Stimulated activated CD4-positive, alpha-beta T cell treated with anti-CD3 and anti-CD28 coated beads, Interleukin-1b, Interleukin-23, amount 100 ng/mL, for 24 hours (primary cell): ENCODE measurements around the gene NXPH4.

Source experiments
- DNase-seq, 4 experiments: peaks; one replicate each; pipeline ENCODE4 v3.0.0-alpha.2; 2020; ENCODE audit warnings: low read depth in 4 of 4, low spot score in 1 of 4

Gene NXPH4

DNA sequence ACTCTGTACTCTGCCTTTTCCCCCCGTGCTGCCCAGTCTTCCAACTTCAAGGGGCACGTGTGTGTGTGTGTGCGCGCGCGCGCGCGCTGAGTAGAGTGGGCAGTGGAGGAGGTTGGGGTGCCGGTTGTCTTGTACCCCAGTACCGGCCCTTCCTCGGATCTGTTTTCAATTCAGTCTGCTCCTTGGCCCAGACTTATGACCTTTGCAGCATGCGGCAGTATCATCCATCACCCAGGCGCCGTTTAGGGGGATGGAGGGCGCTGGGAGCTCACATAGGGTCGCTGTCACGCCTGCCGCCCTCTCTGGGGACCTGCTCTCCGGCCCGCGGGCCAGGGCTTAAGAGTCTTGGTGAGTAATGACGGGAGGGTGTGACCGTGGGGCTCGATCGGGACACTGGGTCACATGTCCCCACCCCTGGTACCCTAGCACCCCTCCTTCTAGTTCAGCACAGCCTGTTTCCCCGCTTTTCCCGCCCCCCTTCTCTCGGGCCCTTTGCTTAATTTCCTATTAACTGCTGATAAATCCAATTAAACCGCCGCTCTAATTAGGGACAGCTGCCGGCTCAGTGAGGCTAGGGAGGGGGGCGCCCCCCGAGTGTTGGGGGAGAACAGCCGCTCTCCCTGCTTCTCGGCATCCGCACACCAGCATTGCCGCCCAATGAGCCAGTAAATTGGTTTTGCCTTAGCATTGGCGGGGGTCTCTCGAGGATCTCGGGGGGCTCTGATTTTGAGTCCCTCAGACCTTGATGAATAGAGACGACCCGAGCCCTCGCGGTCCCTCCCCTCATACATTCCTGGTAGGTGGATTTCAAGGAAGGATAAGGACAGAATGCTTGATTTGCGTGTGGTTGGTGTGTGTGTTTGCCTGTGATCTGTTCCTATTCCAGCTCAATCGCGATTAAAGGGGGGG is 25.1 kb downstream of the NXPH4 start:
- no peak for DNase-seq

DNA sequence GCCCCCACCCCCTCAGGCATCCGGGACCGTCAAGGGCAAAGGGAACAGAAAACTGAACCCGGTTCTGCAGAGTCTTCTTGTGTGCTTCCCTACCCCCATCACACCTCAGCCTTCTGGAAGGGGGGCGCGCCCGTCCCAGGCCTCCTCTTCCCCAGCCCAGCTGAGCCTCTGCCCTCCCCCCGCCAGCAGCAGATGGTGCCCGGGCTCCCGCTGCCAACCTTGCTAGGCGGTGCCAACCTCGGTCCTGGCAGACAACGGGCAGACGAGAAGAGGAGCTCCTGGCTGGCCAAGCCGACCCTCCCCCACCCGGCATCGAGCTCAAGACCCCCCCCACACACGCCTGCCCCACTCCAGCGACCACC is 25.7 kb downstream of the NXPH4 start:
- no peak for DNase-seq

DNA sequence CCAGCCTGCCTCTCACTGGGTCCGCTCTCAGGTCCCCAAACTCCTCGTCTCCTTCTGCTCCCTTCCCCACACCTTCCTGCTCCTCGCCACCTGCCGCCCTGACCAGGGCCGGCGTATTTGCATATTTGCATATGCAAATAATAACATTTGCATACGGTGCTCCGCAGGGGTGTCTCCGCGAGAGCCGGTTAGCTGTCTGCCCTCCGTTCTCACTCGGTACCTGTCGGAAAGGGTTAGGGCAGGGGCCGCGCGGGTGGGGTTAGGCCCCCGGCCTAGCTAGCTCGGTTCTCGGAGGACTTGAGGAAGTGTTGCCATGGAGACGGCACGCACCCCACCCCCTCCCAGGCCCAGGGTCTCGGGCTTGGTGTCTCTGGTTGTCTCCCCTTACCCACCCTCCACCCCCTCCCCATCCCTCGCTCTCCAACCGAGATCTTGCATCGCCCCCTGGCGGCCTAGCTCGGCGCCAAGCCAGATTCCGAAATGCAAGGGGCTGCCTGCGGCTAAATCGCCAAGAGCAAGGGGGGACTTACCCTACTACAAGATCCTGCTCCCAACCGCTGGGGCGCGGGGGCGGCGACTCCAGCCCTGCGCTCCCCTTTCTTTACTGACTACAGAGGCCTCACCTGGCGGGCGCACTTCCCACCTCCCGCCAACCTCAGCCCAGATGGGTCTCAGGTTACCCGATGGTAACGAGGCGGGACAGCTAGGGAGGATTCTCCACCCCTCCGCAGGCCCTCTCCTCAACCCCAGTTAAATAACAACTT is 26.3 kb downstream of the NXPH4 start:
- peak in 1 of 4 experiments; percentile 52 for DNase-seq

DNA sequence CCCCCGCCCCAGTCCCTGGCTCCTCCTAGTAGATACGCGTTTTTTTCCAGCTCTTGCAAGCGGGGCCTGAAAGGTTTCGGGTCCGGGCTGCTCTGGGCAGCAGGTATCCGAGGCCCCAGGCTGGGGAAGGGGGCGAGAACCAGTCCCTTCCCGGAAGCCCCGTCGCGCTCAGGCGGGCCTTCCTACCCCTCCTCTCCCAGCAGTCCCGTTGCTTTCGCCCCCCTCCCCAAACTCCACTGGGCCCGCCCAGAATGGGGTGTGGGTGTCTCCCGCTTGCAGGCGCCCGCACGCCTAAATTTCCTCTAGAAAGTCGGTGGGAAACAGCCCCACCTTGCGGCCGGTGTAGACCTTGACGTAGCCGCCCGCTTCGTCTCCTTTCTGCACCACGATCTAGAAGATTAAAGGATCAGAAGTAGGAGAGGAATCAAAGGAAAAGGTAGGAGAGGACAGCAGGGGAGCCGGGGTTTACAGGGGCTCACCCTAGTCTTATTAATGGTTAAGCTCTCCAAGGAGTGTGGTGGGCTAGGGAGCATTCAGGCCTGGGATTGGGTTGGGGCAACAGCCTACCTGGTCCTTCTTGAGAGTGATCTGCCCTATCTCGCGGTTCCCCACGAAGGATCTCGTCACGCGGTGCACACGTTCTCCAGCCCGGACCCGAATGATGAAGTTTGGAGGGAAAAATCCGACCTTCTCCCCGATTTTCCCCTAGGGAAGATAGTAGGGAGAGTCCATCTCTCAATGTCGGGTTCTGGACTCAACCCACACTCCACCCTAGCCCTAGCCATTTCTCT is 27.1 kb downstream of the NXPH4 start:
- peak; percentile 66 to 76 (median 74) for DNase-seq

DNA sequence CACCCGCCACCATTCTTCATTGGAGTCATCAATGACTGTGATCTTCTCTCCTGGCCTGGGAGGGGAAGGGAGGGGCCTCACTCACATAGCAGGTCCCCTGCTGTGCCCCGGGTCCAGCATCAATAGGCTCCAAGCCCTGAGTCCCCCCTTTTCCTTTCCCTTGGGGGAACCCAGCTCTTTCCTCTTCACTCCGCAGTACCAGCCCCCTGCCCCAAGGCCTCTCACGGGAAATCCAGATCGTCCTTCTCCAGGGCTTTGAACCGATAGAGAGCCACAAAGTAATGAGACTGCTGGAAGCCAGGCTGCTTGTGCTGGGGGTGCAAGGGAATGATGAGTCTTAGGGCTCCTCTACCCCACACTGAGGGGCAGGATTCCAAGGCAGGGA is 27.7 kb downstream of the NXPH4 start:
- DNase-seq: no peak

DNA sequence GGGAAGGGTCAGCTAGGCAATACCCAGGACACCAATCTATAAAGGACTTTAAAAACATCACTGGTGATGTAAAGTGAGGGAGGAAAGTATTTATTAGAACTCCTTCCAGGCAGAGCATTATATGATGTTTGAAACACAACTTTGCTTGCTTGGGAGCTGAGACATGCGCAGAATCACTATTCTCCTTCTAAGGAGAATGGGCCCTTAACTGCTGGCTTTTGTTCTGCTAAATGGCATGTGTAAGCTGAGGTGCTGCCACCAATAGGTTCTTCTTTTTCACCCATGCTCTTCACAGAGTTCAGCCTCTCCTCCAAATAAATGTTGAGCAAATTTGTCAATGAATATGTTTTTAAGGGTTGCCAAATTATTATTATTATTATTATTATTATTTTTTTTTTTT is 30.4 kb downstream of the NXPH4 start:
- DNase-seq: no peak

DNA sequence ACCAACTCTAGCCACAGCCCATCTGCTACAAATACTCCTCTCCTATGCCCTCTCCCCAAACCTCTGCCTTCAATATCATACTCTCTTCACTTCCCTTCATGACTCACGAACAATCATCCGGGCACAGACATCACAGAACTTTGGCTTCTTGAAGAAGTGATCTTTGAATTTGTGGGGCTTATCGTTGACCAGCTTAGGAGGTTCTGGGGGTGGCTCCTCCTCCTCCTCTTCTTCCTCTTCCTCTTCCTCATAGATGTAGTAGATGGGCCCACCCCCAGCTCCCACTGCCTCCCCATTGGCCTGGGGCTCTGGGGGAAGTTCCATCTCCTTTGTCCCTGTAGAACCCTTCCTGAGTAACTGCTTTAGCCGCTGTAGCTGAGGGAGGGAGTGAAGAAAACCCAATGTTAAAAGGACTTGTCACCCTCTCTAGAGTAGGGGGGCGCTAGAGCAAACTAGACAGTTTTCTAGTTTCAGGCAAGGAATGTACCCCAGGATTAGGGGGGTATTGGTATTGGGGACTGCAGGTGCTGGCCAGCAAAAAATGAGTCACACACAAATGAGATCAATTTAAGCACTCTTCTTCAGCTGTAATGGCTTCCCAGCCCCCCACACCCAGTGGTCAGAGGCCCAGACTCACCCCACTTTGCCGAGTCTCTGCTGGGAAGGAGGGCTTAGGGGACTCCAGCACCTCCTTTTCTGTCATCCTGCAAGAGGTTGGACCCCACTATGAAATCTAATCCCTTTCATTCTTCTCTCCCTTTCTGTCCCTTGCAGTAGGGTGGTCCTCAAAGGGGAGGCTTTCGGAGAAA is 32.5 kb downstream of the NXPH4 start:
- no peak for DNase-seq

DNA sequence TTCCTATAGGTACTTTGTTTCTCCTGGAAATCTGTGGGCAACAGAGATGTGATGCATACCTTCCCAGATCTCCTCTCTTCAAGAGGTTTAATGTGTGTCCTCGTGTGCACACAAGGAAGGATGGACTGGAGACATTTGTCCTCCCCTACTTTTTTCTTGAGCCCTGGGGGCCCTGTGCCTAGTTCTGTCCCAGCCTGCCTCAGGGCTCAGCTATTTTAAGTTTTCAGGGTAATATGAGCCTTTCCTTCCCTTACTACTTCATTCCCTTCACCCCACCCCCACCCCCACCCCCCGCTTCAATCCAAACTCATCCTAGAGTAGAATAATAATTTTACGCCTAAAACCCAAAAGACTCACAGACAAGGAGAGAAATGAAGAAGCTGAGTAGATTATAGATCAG is 33.9 kb downstream of the NXPH4 start:
- no peak for DNase-seq

DNA sequence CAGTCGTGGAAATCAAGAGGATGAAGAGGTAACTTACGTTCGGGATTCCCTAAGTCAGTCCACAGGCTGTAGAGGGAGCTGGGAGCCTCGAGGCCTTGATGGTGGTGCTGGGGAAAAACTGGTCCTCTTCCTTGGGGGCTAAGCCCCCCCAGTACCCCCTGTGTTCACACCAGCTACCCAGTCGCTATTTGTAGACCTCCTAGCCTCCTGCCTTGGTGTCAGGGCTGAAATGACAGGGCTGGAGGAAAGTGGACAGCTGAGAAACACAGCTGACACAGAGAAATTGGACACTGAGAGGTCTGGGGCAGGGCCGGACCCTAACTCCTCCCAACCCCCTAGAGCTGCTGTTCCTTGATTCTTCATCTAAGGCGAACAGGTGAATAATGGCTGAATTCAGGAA is 34.4 kb downstream of the NXPH4 start, which contains the start of gene STAC3:
TSS of gene STAC3 (minus strand) at position 232 of the 400 bp plus-strand sequence. CDS start 1,551 bp downstream, outside the sequence.
- no peak for DNase-seq

DNA sequence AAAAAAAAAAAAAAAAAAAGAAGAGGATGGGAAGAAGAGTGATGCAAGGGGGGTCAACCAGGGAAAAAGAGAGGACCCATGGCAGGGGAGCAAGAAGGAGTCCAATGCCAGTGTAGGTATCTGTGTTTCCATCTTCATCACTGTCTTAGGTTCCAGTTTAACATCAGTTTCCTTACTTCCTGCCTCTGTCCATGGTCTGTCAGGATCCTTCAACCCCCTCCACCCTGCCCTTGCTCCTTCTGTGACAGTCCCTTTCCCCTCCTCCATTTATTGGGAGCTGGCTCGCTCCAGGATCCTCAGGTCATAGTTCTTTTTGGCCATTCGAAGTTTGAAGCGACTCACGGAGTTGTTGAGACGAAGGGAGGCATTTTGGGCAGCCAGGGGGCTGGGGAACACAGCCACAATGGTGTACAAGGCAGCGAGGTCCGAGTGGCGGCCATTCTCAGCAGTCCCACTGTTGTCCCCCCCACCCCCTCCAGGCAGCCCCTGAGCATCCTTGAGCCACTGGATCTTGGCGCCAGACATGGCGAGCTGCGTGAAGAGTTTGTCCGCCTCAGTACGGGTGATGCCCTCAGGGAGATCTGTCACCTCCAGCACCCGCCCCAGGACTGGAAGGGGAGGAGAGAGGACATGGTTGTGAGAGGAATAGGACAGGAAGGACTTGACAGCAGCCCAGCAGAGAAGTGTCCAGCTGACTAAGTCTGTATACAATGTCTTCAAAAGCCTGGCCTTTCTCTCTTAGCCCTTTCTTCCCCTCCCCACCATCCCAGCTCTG is 38.1 kb downstream of the NXPH4 start:
- no peak for DNase-seq

DNA sequence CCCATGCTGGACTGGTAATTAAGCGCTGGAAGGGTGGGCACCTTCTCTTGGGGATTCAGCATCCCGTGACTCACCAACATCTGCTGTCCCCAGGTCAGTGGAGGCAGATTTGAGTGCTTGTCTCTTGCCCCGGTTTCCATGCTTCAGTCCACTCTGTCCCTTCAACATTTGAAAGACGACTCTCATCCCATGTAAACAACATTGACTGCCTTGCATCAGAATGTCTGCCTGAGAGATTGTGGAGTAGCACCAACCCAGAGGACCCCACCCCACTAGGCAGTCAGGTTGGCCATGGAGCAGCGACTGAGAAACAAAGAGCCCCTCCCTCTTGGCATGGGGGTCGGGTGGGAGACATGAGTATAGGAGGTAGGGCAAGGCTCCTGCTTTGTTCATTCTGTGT is 39.3 kb downstream of the NXPH4 start:
- DNase-seq: no peak

DNA sequence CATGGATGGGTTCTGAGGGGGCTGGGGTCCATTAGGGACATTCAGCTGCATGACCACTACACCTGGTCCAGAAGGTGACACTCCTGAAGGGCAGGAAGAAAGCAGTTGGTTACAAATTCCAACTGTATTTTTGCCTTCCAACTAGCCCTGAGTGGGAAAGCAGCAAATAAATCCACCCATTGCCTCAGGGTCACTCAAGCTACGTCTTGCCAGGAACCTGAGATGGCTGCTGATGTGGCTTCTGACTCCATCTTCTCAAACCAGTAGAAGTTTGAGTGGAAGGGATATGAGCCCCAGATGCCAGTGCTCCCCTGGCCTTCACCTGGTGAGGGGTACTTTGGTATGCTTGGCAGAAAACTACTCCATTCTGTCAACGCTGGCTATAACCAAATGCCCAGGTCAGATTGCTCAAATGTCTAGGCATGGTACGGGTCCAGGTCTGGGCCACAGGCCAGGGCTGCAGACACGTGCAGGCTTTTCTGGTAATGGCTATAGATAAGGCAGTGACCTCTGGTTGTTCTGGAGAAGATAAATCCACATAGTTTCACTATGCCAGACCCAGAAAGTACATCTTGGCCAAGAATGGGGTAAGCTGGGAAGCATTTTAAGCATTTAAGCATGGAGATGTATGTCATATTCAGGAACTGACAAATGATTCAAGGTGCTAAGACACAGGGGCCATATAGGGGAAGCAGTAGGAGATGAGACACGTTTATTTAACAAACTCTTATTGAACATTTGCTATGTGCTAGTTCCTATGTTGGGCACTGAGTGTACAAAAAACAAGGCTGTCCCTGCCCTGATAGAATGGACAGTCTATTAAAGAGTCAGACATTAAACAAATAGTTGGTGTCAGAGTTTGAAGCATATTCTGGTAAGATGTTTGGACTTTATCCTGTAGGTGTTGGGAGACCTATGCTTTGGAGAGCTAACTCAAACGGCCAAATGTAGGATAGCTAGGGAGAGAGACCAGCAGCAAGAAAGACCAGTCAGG is 42.7 kb downstream of the NXPH4 start:
- no peak for DNase-seq

DNA sequence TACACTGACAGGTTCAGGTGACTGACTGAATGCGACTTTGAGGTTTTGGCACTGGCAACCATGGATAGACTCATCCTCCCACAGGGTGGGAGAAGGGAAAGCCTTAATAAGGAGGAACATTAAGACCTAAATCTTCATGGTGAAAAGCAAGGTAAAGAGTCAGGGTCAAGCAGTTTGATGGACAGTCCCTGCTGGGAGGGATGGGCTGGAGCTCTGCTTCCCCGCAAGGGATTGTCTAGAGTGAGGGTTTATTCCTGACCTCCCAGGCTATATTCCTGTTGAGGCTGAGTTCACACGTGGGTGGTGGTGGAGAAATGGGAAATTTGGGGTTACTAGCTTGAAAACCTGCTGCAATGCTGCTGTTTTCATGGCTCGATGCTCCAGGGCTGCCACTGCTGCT is 43.8 kb downstream of the NXPH4 start:
- DNase-seq: no peak

DNA sequence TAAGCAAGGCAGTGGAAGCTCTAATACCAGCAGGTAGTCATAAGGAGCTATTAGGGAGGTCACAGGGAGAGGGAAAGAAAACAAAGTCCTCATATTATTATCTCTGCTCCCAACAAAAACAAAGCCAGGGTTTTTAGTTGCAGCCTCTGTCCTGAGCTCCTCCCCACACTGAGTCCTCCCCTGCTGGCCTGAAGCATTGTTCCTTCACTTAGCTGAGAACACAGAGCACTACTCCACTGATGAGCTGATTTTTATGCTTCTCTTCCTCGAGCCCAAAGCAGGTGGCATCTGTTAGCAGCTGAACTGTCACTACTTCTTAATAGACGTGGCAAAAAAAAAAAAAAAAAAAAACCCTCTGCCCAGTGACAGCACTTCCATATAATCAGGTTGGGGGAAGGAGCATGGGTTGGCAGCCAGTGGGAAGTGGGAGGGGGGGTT is 44.9 kb downstream of the NXPH4 start:
- no peak for DNase-seq

DNA sequence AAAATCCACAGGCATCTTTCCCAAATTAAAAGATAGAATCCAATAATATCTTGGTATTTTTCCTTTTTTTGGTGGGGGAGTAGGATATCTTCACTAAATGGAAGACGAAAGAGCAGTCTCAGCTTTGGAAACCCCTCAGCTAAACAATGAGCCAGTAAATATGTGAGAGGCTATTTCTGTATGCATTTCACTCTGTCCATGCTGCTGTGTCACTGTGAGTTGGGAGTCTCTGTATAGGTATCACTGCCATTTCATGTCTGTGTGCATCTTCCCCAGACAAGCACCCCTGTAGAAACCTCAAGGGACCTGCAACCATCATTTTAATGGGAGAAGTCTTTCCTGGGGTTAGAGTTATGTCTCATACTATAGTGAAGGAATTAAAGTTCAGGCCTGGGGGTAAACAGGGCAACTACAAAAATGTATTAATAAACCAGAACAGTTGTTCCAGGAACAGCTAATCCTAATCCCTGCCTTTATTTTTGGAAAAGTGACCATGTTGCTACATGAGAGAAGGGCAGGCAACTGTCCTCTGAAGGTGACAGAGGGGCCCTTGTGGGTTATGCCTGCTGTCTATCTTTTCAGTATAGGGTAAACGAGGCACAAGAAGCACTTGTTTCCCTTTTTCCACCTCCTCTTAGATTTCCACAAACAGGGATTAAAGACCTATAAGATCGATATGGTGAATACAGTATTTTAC is 45.7 kb downstream of the NXPH4 start:
- no peak for DNase-seq

DNA sequence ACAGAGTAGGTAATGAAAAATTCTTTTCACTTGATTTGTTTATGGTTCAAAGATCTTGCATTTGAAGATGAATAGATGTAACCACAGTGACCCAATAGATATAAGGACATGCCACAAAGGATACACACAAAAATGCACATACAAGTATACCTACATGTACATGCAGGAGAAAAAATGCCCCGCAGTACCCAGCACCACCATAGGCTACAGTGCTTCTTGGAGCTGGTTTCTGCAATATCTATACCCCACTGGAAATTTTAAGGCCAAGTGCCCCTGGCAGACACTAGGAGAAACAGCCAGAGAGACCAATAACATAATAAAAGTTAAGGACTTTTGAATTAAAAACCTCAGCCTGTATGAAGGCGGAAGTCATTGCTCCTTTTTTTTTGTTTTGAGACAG is 46.5 kb downstream of the NXPH4 start:
- no peak for DNase-seq

DNA sequence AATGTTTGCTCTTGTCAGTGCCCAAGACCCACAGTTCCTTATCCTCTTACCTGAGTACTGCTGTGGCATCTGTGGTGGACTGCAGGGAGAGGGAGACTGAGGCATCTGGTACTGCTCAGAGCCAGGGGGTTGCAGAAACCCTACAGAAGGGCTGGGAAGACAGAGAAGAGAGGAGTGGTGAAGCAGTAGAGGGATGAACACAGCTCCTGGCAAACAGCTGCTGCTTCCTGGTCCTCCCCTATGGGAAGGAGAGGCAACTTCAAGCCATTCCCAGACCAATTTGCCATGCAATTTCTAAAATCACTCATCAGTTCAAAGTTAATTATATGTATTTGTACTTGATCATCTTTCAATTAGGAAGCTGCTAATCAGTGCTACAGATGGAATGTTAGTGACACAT is 50.1 kb downstream of the NXPH4 start:
- no peak for DNase-seq

DNA sequence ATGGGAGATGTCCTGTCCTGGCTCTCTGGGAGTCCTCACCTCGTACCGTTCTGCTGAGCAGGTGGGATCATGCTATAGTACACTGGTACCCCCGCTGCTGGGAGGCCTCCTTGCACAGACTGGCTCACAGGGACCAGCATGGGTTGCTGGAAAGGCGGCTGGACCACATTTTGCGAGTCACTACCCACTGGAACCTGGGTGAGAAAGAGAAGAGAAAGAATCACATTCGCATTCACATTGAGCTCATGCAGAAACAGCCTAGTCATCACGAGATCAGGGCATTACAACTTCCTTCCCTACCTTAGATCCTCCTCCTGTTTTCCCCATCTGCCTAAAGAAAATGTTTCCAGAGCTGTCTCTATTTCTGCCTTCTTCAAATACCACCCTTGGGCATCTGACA is 51.7 kb downstream of the NXPH4 start:
- no peak for DNase-seq
